K562 (cell line): ENCODE results near the gene SMC4. TPM values are rescaled to one million over a fixed set of nuclear protein-coding genes. Genes with fewer than 3 reads are reported as not detected.

Experiments used
- DMBX1 ChIP-seq: fragments of 250-450 bp; sonication (Bioruptor Pico); IDR thresholded peaks from 2 replicates; pipeline ENCODE4 v1.8.0; 2022; ENCODE audit warnings: inconsistent platforms, mild to moderate bottlenecking, moderate library complexity, borderline replicate concordance
- GATA2 ChIP-seq: sonication (generic); formaldehyde crosslinking; IDR thresholded peaks from 2 replicates; pipeline ENCODE4 v1.4.0; 2020; ENCODE audit warnings: mild to moderate bottlenecking, missing genetic modification reagents
- GMEB1 ChIP-seq: fragments of 250-450 bp; sonication (Bioruptor Pico); IDR thresholded peaks from 2 replicates; pipeline ENCODE4 v1.4.0; 2020; ENCODE audit warnings: mild to moderate bottlenecking
- HDAC2 ChIP-seq: fragments of 450-650 bp; IDR thresholded peaks from 2 replicates; pipeline ENCODE4 v1.6.1; 2016; ENCODE audit warnings: mild to moderate bottlenecking
- HEY1 ChIP-seq: fragments of 250-450 bp; sonication (Bioruptor Pico); IDR thresholded peaks from 2 replicates; pipeline ENCODE4 v1.5.0; 2020; ENCODE audit warnings: mild to moderate bottlenecking, moderate library complexity, borderline replicate concordance
- KDM4B ChIP-seq, 2 experiments: fragments of 450-650 bp in 1 of 2; sonication (generic) in 1 of 2; IDR thresholded peaks; 2 replicates each; pipeline ENCODE4 v1.6.1; 2016 to 2017; ENCODE audit warnings: borderline replicate concordance in 2 of 2, antibody characterized with exemption in 1 of 2, low read depth in 1 of 2, mild to moderate bottlenecking in 1 of 2
- POU5F1 ChIP-seq: fragments of 150-350 bp; IDR thresholded peaks from 2 replicates; pipeline ENCODE4 v1.6.1; 2014; ENCODE audit warnings: borderline replicate concordance, low read length, low read depth, mild to moderate bottlenecking; ENCODE audit not compliant: partially characterized antibody
- SRSF3 ChIP-seq: fragments of 200-400 bp; formaldehyde crosslinking; IDR thresholded peaks from 2 replicates; pipeline ENCODE4 v1.6.1; 2016; ENCODE audit warnings: mild to moderate bottlenecking, low read length, moderate library complexity; ENCODE audit not compliant: insufficient read depth
- ZBTB2 ChIP-seq: fragments of 450-650 bp; IDR thresholded peaks from 2 replicates; pipeline ENCODE4 v1.6.1; 2016; ENCODE audit warnings: antibody characterized with exemption
- ZNF134 ChIP-seq: fragments of 250-450 bp; sonication (Bioruptor Pico); conservative IDR thresholded peaks from 2 replicates; pipeline ENCODE4 v1.4.0; 2020
- polyA plus RNA-seq, 8 experiments: library from polyadenylated mRNA; depleted of rRNA in 4 of 8; stranded (reverse) in 5 of 8; unstranded in 3 of 8; fragments of >200 nt; fragmentation: Nextera tagmentation in 2 of 8; fragmentation: Illumina TruSeq in 1 of 8; extraction: Ambion mirVana in 2 of 8; extraction: Trizol in 1 of 8; gene quantifications; 2 replicates each; pipeline versions ENCODE4 v1.2.1 to v1.2.3, GENCODE V29; 2011 to 2014; ENCODE audit warnings: inconsistent platforms in 1 of 8, missing spikeins in 1 of 8
- total RNA-seq, 7 experiments: library from RNA; depleted of rRNA in 6 of 7; stranded (reverse); fragments of >200 nt in 6 of 7; fragmentation: Illumina TruSeq in 2 of 7; extraction: Trizol in 2 of 7; gene quantifications; 2 replicates each; pipeline versions ENCODE4 v1.2.1 to v1.2.3, GENCODE V29; 2011 to 2021; ENCODE audit warnings: low replicate concordance in 1 of 7
- TF ChIP-seq, protein P1 (sequence below): fragments of 200-800 bp; sonication (Bioruptor generic); IDR thresholded peaks from 2 replicates; pipeline ENCODE4 v1.6.1; 2016; ENCODE audit warnings: missing genetic modification characterization, missing compliant biosample characterization
- TF ChIP-seq, protein P2 (sequence below), 2 experiments: fragments of 450-650 bp; IDR thresholded peaks; 2 replicates each; pipeline ENCODE4 v1.6.1; 2016
- TF ChIP-seq, protein P3 (sequence below): fragments of 250-450 bp; sonication (Bioruptor Pico); IDR thresholded peaks from 2 replicates; pipeline ENCODE4 v1.5.0; 2021

Gene SMC4
- total and polyA plus RNA-seq, 9 of the 15 experiments (the other 6 are each of a cell fraction or from before 2014, with no cell fraction given) = 87.9 to 347 (median 176) TPM

GRCh38 chr3:160399125-160400029, at the start of gene SMC4, which contains the start of gene IFT80 (continued):
- TF ChIP-seq GMEB1 (CRISPR knock-in tag) = 0 out of 2 replicates have a peak, but pooled peaks have one; percentile 44
- no peak for TF ChIP-seq ZNF134 (CRISPR knock-in tag)
- TF ChIP-seq DMBX1 (CRISPR knock-in tag) = no peak
- 0 out of 2 replicates have a peak, but pooled peaks have one; percentile 19 for TF ChIP-seq GATA2 (CRISPR knock-in tag)
- TF ChIP-seq, protein P1, sequence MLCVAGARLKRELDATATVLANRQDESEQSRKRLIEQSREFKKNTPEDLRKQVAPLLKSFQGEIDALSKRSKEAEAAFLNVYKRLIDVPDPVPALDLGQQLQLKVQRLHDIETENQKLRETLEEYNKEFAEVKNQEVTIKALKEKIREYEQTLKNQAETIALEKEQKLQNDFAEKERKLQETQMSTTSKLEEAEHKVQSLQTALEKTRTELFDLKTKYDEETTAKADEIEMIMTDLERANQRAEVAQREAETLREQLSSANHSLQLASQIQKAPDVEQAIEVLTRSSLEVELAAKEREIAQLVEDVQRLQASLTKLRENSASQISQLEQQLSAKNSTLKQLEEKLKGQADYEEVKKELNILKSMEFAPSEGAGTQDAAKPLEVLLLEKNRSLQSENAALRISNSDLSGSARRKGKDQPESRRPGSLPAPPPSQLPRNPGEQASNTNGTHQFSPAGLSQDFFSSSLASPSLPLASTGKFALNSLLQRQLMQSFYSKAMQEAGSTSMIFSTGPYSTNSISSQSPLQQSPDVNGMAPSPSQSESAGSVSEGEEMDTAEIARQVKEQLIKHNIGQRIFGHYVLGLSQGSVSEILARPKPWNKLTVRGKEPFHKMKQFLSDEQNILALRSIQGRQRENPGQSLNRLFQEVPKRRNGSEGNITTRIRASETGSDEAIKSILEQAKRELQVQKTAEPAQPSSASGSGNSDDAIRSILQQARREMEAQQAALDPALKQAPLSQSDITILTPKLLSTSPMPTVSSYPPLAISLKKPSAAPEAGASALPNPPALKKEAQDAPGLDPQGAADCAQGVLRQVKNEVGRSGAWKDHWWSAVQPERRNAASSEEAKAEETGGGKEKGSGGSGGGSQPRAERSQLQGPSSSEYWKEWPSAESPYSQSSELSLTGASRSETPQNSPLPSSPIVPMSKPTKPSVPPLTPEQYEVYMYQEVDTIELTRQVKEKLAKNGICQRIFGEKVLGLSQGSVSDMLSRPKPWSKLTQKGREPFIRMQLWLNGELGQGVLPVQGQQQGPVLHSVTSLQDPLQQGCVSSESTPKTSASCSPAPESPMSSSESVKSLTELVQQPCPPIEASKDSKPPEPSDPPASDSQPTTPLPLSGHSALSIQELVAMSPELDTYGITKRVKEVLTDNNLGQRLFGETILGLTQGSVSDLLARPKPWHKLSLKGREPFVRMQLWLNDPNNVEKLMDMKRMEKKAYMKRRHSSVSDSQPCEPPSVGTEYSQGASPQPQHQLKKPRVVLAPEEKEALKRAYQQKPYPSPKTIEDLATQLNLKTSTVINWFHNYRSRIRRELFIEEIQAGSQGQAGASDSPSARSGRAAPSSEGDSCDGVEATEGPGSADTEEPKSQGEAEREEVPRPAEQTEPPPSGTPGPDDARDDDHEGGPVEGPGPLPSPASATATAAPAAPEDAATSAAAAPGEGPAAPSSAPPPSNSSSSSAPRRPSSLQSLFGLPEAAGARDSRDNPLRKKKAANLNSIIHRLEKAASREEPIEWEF (CRISPR knock-in tag) = no peak
- no peak for TF ChIP-seq POU5F1
- TF ChIP-seq HDAC2 = peak; percentile 32; the same call in 1 of the 2 replicates
- no peak for TF ChIP-seq SRSF3
- TF ChIP-seq, protein P2, sequence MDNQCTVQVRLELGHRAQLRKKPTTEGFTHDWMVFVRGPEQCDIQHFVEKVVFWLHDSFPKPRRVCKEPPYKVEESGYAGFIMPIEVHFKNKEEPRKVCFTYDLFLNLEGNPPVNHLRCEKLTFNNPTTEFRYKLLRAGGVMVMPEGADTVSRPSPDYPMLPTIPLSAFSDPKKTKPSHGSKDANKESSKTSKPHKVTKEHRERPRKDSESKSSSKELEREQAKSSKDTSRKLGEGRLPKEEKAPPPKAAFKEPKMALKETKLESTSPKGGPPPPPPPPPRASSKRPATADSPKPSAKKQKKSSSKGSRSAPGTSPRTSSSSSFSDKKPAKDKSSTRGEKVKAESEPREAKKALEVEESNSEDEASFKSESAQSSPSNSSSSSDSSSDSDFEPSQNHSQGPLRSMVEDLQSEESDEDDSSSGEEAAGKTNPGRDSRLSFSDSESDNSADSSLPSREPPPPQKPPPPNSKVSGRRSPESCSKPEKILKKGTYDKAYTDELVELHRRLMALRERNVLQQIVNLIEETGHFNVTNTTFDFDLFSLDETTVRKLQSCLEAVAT (IDR thresholded peaks at IDR 0.05) = peak; percentile 33 to 85; a peak in 3 of 4 replicates
- peak; percentile 99 for TF ChIP-seq ZBTB2
- no peak for TF ChIP-seq KDM4B (IDR thresholded peaks at IDR 0.05; ENCODE audit: borderline replicate concordance in 2 of 2, low read depth in 1 of 2)
- TF ChIP-seq, protein P3, sequence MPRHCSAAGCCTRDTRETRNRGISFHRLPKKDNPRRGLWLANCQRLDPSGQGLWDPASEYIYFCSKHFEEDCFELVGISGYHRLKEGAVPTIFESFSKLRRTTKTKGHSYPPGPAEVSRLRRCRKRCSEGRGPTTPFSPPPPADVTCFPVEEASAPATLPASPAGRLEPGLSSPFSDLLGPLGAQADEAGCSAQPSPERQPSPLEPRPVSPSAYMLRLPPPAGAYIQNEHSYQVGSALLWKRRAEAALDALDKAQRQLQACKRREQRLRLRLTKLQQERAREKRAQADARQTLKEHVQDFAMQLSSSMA (CRISPR knock-in tag) = no peak
- no peak for TF ChIP-seq HEY1
